Upper lobe of right lung (tissue), 1 donor: ENCODE measurements around the gene UMOD. TPM values are rescaled to one million over a fixed set of nuclear protein-coding genes. Genes with fewer than 3 reads are reported as not detected.

Source experiments
- ATAC-seq: fragments of 200-7000 bp; cut with Tn5 transposase; one replicate; pipeline ENCODE4 v1.9.1; 2020; ENCODE audit warnings: mild to moderate bottlenecking, moderate library complexity
- DNase-seq: peaks from one replicate; pipeline ENCODE4 v3.0.0-alpha.2; 2020
- H3K27ac ChIP-seq: fragments of 200-600 bp; one replicate; pipeline ENCODE4 v1.8.0; 2022
- H3K27me3 ChIP-seq: fragments of 200-600 bp; one replicate; pipeline ENCODE4 v1.8.0; 2022; ENCODE audit warnings: mild to moderate bottlenecking
- H3K36me3 ChIP-seq: fragments of 200-600 bp; one replicate; pipeline ENCODE4 v1.8.0; 2022
- H3K4me1 ChIP-seq: fragments of 200-600 bp; one replicate; pipeline ENCODE4 v1.8.0; 2022
- H3K4me3 ChIP-seq: fragments of 200-600 bp; one replicate; pipeline ENCODE4 v1.8.0; 2022; ENCODE audit warnings: mild to moderate bottlenecking
- H3K9me3 ChIP-seq: fragments of 200-600 bp; one replicate; pipeline ENCODE4 v1.8.0; 2022
- CTCF ChIP-seq: fragments of 200-600 bp; IDR thresholded peaks from one replicate; pipeline ENCODE4 v1.8.0; 2022; ENCODE audit warnings: antibody characterized with exemption
- intact Hi-C: fragments of 100-400 bp; cut with DNase I; formaldehyde crosslinking; loops from one replicate; pipeline ENCODE4 v1.11.0; 2022
- total RNA-seq: library from RNA; stranded (reverse); fragmentation: NEBNext Ultra II Directional; extraction: Animal tissue kit (Norgen Biotek cat#: 25700); gene quantifications from one replicate; pipeline ENCODE4 v1.2.1, GENCODE V29; 2021
- donor health status: DM: no; HTN: yes; CAD: no; lungs with severe emphysema.

Gene UMOD
- total RNA-seq, 1 donor from 2014 or later: not detected

GRCh38 chr16:20332411-20332810, 20.1 kb downstream of the UMOD start:
- no peak for TF ChIP-seq CTCF

GRCh38 chr16:20331635-20332034, 20.9 kb downstream of the UMOD start:
- intact Hi-C loops: no loop called here

More at GRCh38 chr16:20332411-20332810, 20.1 kb downstream of the UMOD start:
- no peaks in the 10 kb centered on the region for H3K9me3 ChIP-seq
- H3K27ac ChIP-seq: no peak overlapping the region
- H3K36me3 ChIP-seq: no peaks in the 10 kb centered on the region
- ATAC-seq (no peak), DNase-seq (no peak)
- H3K4me1 ChIP-seq: no peaks in the 10 kb centered on the region
- H3K4me3 ChIP-seq: no peak overlapping the region
- intact Hi-C loops: no loop called here
- peaks cover 3% of the 10 kb centered on the region for H3K27me3 ChIP-seq

GRCh38 chr16:20329392-20330138, 22.9 kb downstream of the UMOD start:
- no peak overlapping the region for H3K27ac ChIP-seq
- no peak for TF ChIP-seq CTCF
- H3K9me3 ChIP-seq: no peaks in the 10 kb centered on the region
- no peaks in the 10 kb centered on the region for H3K4me1 ChIP-seq
- DNase-seq: no peak
- ATAC-seq: no peak
- H3K36me3 ChIP-seq: no peaks in the 10 kb centered on the region
- intact Hi-C loops: no loop called here
- H3K4me3 ChIP-seq: no peak overlapping the region
- H3K27me3 ChIP-seq: peaks cover 4% of the 10 kb centered on the region

More at GRCh38 chr16:20331635-20332034, 20.9 kb downstream of the UMOD start:
- TF ChIP-seq CTCF: no peak
- H3K4me3 ChIP-seq: no peak overlapping the region
- no peaks in the 10 kb centered on the region for H3K4me1 ChIP-seq
- H3K27me3 ChIP-seq: peaks cover 4% of the 10 kb centered on the region
- no peaks in the 10 kb centered on the region for H3K36me3 ChIP-seq
- no peak for DNase-seq
- no peak for ATAC-seq
- no peak overlapping the region for H3K27ac ChIP-seq
- H3K9me3 ChIP-seq: no peaks in the 10 kb centered on the region

- Histone ChIP-seq H3K4me1 (no peaks in the 10 kb centered on the region), H3K9me3 (no peaks in the 10 kb centered on the region), H3K27me3 (peaks cover 4% of the 10 kb centered on the region), H3K4me3 (no peak within 1 kb of the TSS), H3K36me3 (no peaks in the 10 kb centered on the region), H3K27ac (no peak within 1 kb of the TSS)
- no peak for TF ChIP-seq CTCF
- no peak for ATAC-seq
- intact Hi-C loops: no loop called here
- no peak for DNase-seq
These were observed 25.0 kb downstream of the UMOD start, which contains the start of gene GP2 for GRCh38 chr16:20327444-20328041. GP2 (minus strand) TSS chr16:20327513; CDS start chr16:20326431, 1,082 bp downstream.

- Histone ChIP-seq H3K27me3 (peaks cover 4% of the 10 kb centered on the region), H3K9me3 (no peaks in the 10 kb centered on the region), H3K36me3 (no peaks in the 10 kb centered on the region), H3K4me1 (no peaks in the 10 kb centered on the region), H3K4me3 (no peak overlapping the region), H3K27ac (no peak overlapping the region)
- intact Hi-C loops: no loop called here
- DNase-seq (no peak), ATAC-seq (no peak)
- TF ChIP-seq CTCF: no peak
These were observed 26.2 kb downstream of the UMOD start for GRCh38 chr16:20326321-20326720.
